Stimulated activated CD8-positive, alpha-beta memory T cell treated with anti-CD3 and anti-CD28 coated beads, Interleukin-15, amount 100 ng/mL, for 4 hours (primary cell): ENCODE results near the gene GOLGA6D.
A peak's percentile ranks its signal among the peaks of the same experiment; 100 is the strongest.
"Not testable (repeated sequence)": the region's sequence is repeated elsewhere in the genome, so short reads cannot be mapped to it uniquely, and the experiment has no call there.

Source experiments
- DNase-seq, 2 donors: peaks; one replicate each; pipeline ENCODE4 v3.0.0-alpha.2; 2020; ENCODE audit warnings: low read depth in 2 of 2

The GOLGA6D gene

GRCh38 chr15:75332093-75332492 lies 49.5 kb downstream of the GOLGA6D start:
- not testable (repeated sequence) for DNase-seq

- not testable (repeated sequence) for DNase-seq
These were observed 51.2 kb downstream of the GOLGA6D start for GRCh38 chr15:75333654-75334419.

- DNase-seq: no peak
These were observed 52.7 kb downstream of the GOLGA6D start for GRCh38 chr15:75335313-75335704.

GRCh38 chr15:75335705-75336355 lies 53.2 kb downstream of the GOLGA6D start, which contains the start of gene COMMD4:
TSS of gene COMMD4 (plus strand) at chr15:75336063. CDS start at chr15:75336090, 27 bp downstream.
- peak; percentile 28 to 50 for DNase-seq

- no peak for DNase-seq
These were observed 56.1 kb downstream of the GOLGA6D start for GRCh38 chr15:75338661-75339240.

- no peak for DNase-seq
These were observed 57.1 kb downstream of the GOLGA6D start for GRCh38 chr15:75339531-75340240.

GRCh38 chr15:75342221-75342620 lies 59.6 kb downstream of the GOLGA6D start:
- no peak for DNase-seq

- DNase-seq: not testable (repeated sequence)
These were observed 61.3 kb downstream of the GOLGA6D start for GRCh38 chr15:75343953-75344352.
